Left ventricle myocardium superior (tissue), 1 donor: Measurements from ENCODE around the gene SRSF7. TPM values are rescaled to one million over a fixed set of nuclear protein-coding genes. Genes with fewer than 3 reads are reported as not detected.
"Not testable (repeated sequence)": the region's sequence is repeated elsewhere in the genome, so short reads cannot be mapped to it uniquely, and the experiment has no call there.

Source experiments
- ATAC-seq: fragments of 200-7000 bp; cut with Tn5 transposase; one replicate; pipeline ENCODE4 v1.9.1; 2020; ENCODE audit warnings: mild to moderate bottlenecking, moderate library complexity
- DNase-seq: peaks from one replicate; pipeline ENCODE4 v3.0.0-alpha.2; 2020
- intact Hi-C: fragments of 100-400 bp; cut with micrococcal nuclease; formaldehyde crosslinking; loops from one replicate; pipeline ENCODE4 v1.11.0; 2022
- total RNA-seq: library from RNA; stranded (reverse); fragmentation: NEBNext Ultra II Directional; extraction: Animal tissue kit (Norgen Biotek cat#: 25700); gene quantifications from one replicate; pipeline ENCODE4 v1.2.1, GENCODE V29; 2021
- donor health status: DM: no; HTN: yes; CAD: no; lungs with severe emphysema.

The SRSF7 gene
- total RNA-seq, 1 donor from 2014 or later, result 54.5 TPM

GRCh38 chr2:38763228-38763627, 12.1 kb upstream of the SRSF7 start:
- no peak for DNase-seq
- ATAC-seq, result no peak
- intact Hi-C loops, result no loop called here

GRCh38 chr2:38755891-38756290, 4.7 kb upstream of the SRSF7 start:
- intact Hi-C loops, DNase-seq, ATAC-seq: not testable (repeated sequence)

GRCh38 chr2:38754506-38754905, 3.3 kb upstream of the SRSF7 start:
- intact Hi-C loops, result no loop called here
- no peak for DNase-seq
- ATAC-seq, result no peak

DNA sequence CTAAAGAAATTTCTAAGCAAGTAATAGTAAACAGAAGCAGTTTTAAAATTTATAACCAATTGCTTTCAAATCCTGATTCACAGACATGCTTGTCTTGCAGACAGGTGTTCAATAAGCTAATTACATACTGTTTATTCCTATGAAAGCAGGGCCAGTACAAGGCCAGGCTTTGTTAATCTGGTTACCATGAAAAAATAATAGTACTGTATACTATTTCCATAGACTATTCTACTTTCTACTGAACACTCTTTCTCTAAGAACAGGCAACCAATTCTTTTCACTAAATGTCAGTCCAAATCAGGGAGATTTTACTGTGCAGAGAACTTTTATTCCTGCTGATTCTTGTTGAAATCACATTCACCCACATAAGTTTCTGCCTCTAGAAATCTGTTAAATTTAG, 2.9 kb upstream of the SRSF7 start:
- no peak for DNase-seq
- intact Hi-C loops, result no loop called here
- ATAC-seq, result no peak

DNA sequence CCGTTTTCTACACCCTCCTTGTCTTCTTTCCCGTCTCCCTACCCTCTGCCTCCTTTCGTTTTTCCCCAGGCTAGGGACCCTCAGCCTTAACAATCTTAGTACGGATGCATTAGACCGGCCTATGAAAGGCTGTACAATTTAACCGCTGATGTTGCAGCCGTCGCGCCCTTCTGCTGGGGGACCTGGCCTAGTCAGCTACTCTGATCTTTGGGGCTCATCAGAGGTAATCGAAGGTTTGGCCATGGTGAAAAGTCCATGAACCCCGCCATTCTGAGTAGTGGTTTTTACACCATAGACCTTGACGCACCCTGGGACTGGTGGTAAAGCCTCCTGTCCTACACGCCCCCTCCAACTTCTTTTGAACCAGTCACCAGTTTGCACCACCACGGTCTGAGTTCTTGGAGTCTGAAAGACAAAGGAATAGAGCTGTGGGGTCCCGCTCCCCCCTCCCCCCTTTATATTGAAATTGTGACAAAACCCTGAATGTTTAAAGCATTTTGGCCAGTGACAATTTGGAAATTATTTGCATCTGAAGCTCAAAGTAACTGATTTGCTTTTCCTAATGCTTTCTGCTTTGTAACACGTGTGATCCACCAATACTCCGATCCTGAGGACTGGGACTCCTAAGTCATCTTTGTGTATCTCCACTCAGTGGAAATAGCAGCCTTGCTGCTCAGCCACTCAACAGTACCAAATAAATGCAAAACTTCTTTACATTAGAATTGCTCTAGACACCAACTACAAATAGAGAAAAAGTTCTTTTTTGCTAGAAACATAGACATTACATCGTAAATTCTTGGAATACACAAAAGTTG, 642 bp upstream of the SRSF7 start:
- no peak for ATAC-seq
- DNase-seq, result no peak
- intact Hi-C loops, result no loop called here

DNA sequence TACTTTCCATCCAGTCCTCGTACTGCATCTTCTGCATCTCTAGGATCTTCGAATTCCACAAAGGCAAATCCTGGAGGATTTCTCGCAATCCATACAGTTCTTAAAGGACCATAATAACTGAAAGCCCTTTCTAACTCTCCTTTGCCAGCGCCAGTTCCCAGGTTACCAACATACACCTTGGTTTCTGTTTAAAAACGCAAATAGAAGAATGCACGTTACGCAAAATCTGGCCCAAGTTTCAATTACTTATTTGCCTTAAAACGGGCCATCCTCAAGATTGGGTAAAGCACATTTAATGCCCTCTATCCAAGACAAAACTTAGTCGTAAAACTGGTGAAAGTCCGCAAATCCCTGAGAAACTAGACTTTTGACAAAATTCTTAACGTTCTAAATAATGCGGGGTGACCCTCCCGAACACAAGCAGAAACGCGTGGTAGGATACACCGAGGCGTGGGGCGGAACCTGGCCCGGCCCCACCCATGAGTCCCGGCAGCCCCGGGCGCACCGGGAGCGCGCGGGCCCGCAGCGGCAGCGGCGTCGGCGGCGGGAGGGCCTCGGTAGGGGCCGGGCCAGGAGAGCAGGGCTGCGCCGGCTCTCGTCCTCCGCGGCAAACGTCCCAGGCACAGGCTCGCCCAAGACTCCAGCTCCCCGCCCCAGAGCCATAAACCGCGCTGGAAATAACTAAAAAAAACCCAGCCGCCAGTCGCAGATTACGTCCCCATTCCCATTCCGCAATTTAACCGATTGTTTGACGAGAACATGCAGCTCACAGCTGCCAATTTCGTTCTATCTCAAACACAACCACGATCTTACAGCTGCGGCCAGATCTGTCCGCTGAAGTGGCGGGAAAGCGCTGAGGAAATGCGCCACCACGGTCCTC, 910 bp downstream of the SRSF7 start:
- DNase-seq, result peak; percentile 79
- ATAC-seq, result peak; percentile 85
- intact Hi-C loops, result no loop called here

DNA sequence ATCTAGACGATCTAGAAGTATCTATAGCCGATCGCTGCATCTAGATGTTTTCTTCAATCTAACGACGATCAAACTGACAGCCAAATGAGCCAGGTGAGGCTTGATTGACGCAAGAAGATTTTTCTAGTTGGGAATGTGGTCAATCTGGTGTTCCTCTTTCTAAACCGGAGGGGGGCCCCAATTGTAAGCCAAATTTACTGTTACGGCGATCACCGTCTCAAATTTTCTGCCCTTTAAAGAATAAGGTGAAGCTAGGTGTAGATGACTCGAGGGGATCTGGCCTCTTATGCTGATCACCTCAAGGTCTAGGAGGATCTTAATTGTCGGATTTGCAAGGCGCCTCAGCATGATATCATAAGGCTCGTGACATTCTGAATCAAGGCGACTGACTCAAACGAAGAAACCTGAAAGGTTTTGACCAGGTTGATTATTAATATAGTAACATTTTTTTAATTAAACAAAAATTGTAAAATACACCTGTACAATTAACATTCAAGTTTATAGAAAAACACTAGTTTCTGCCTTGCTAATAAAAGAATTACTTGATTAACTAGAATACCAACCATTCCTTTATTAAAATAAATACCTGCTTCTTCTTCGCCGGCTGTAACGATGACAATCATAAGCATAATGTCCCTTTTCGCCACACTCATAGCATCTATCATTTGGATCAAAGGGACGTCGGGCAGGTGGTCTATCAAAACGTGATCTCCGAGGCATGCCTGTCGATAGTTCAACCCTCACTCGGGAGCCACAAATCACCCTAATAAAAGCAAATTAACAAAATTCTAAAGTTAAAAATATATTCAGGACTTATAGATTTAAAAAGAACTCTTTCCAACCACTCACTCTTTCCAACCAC, 2.0 kb downstream of the SRSF7 start:
- ATAC-seq (no peak), DNase-seq (no peak)
- intact Hi-C loops, result no loop called here

DNA sequence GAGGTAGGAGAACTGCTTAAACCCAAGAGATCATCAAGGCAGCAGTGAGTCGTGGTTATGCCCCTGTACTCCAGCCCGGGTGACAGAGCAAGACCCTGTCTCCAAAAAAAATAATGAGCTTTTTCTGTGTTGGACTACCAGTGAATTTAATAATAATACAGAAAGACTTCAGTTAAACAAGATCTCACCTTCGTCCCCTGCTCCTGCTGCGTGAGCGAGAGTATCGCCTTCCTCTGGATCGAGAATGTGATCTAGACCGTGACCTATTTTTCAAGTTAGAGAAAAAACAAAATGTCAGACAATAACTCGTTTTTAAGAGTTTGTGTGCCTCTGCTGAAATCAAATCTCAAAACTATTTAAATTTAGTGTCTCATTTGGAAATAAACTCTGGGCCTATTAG, 2.8 kb downstream of the SRSF7 start:
- no peak for DNase-seq
- no peak for ATAC-seq
- intact Hi-C loops, result no loop called here

- intact Hi-C loops, result no loop called here
- no peak for DNase-seq
- ATAC-seq, result no peak
Measured at GRCh38 chr2:38747819-38748218, 3.3 kb downstream of the SRSF7 start.

DNA sequence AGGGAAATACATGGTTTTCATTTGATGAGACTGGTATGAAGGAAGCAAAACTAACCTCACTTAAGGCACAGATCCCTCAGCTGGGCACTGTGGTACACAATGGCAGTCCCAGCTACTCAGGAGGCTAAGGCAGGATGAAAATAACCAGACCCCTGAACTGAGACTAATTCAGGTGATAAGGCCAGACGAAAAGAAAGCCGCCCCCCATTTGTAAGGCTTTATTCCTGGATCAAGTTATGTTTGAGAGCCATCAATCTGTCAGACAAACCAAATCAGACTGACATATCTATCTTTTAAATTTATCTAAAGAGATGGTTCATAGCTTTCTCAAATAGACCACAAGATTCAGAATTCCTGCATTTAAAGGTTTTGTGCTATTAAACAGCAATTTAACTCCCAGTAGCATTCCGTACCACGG, 4.1 kb downstream of the SRSF7 start:
- DNase-seq (no peak), ATAC-seq (no peak)
- intact Hi-C loops, result no loop called here

GRCh38 chr2:38745267-38745666, 5.9 kb downstream of the SRSF7 start:
- ATAC-seq (no peak), DNase-seq (no peak)
- intact Hi-C loops, result no loop called here

DNA sequence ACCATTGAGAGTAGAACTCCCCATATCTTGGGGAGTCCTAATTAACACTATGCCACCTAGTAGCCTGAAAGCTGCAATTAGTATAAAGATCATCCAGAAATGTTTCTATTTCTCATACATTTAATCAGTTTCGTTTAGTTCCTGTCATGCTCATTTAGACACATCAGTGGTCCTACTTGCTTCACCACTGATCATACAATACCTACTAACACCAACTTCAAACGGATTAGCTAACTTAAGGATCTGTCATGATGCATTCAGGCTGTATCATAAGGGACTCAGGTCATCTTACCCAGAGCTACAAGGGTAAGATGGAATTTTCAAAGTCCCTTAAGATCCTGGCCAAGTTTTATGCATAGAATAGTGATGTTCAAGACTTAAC, 6.8 kb downstream of the SRSF7 start:
- ATAC-seq (no peak), DNase-seq (no peak)
- intact Hi-C loops, result no loop called here

DNA sequence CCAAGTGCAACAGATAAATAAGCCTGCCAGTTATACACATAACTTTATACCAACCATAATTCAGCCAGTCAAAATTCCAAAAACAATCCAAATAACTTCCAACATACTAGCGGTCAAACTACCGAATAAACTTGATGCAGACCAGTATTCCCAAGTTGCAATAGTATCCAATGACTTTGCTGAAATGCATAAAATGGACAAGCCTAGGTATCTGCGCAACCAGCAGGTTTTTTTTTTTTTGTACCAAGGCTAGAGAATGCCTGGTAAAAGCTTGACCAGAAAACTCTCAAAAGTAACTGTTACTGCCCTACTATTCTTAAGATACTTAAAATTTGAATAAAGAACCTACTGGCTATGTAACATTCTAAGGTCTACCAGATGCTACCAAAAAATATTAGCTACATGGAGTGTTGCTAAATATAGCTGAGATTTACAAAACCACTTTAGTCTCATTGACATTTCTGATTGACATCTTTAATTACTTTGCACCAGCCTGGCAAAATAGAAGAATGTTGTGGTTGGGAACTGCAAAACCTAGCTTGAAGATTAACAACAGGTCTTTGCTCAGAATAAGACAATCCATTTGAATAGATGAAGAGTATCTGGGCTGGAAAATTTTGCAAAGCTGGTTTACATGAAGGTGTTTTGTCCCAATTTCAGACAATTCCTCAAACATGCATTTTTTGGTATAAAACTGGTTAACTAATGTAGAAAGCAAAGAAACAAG, 7.3 kb downstream of the SRSF7 start:
- peak; percentile 7 for ATAC-seq
- intact Hi-C loops, result no loop called here

DNA sequence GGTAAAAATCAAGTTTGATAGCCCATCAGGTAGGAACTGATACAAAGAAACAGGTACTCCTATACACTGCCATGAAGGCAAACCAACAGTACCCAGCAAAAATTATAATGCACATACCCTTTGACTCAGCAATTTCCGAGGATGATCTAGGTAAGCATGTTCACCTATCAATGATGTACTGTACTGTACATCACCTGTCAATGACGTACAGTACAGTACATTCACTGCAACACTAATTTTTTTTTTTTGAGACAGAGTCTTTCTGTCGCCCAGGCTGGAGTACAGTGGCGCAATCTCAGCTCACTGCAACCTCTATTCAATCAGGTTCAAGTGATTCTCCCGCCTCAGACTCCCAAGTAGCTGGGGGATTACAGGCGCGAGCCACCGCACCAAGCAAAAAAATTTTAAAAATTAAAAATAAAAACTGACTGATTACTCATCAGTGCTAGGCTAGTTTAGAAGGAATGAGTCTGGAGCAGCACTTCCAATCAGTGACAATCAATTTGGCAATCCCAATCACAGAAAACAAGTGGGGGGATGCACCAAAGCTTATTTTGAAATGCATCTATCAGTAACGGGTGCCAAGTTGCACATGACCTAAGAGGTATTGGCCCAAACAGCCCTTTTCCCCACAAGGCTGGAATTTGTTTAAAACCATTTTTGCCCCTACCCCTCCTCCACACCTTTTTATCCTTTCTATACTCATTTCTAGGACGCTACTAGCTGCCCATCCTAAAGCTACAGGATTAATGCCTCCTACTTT, 8.2 kb downstream of the SRSF7 start:
- DNase-seq (no peak), ATAC-seq (no peak)
- intact Hi-C loops, result no loop called here

More for the DNA sequence above, 7.3 kb downstream of the SRSF7 start:
- no peak for DNase-seq

- intact Hi-C loops, result no loop called here
- peak; percentile 14 for ATAC-seq
- DNase-seq, result no peak
Measured at GRCh38 chr2:38740851-38741731, 10.1 kb downstream of the SRSF7 start.

- DNase-seq (no peak), ATAC-seq (no peak)
- intact Hi-C loops, result no loop called here
Measured at GRCh38 chr2:38739524-38739923, 11.6 kb downstream of the SRSF7 start.

DNA sequence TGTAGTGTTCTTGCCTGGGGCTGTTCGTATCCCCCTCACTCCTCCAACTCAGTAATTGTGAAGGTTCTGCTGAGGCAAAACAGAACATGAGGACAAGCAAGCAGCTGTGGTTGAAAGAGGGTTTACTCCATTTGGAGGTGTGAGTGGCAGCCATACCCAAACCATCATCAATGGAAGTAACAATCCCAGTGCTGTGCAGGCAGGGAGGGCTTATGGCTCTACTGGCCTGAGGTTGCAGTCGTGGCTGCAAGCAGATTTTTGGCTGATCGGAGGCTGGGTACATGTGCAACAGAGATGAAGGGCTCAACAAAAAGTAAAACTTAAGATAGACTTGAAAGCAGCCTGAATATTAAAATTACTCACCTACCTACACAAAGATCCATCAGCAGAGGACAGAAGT, 13.2 kb downstream of the SRSF7 start:
- ATAC-seq (no peak), DNase-seq (no peak)
- intact Hi-C loops, result no loop called here
